GM23248 (cell line): Measurements from ENCODE around the gene CDKL5.

Experiments used
- EZH2 ChIP-seq: fragments of 200-600 bp; sonication (generic); IDR thresholded peaks from 2 replicates; pipeline ENCODE4 v1.6.1; 2018; ENCODE audit warnings: antibody characterized with exemption, mild to moderate bottlenecking; ENCODE audit not compliant: insufficient read depth, poor library complexity, severe bottlenecking
- EZH2phosphoT487 ChIP-seq: fragments of 200-600 bp; sonication (generic); IDR thresholded peaks from 2 replicates; pipeline ENCODE4 v1.6.1; 2018; ENCODE audit warnings: antibody characterized with exemption, moderate library complexity, mild to moderate bottlenecking, low read depth; ENCODE audit not compliant: insufficient read depth

GRCh38 chrX:18664947-18665346, 239.5 kb downstream of the CDKL5 start:
- TF ChIP-seq EZH2phosphoT487 (no peak), EZH2 (no peak)
